Left cardiac atrium (tissue), 4 donors: ENCODE results near the gene KPNA5. TPM values are rescaled to one million over a fixed set of nuclear protein-coding genes. Genes with fewer than 3 reads are reported as not detected.
"Not testable (repeated sequence)": the region's sequence is repeated elsewhere in the genome, so short reads cannot be mapped to it uniquely, and the experiment has no call there.

Experiments
- ATAC-seq, 2 donors: fragments of 200-7000 bp; cut with Tn5 transposase; one replicate each; pipeline ENCODE4 v1.9.1; 2020; ENCODE audit warnings: mild to moderate bottlenecking in 2 of 2, moderate library complexity in 2 of 2
- DNase-seq: peaks from one replicate; pipeline ENCODE4 v3.0.0-alpha.2; 2020
- intact Hi-C, 2 donors: fragments of 100-400 bp; cut with DNase I; formaldehyde crosslinking; loops; one replicate each; pipeline versions ENCODE4 v1.14.1 to v1.15.1; 2022 to 2023
- long read RNA-seq: library from polyadenylated mRNA; unstranded; transcript quantifications from one replicate; pipeline ENCODE4 v2.0.0, GENCODE V29; 2021
- total RNA-seq, 2 donors: library from RNA; stranded (reverse); fragmentation: NEBNext Ultra II Directional; extraction: Animal tissue kit (Norgen Biotek cat#: 25700); gene quantifications; one replicate each; pipeline ENCODE4 v1.2.1, GENCODE V29; 2021
- donor health status: DM: no; HTN: yes; CAD: no.
- donor health status: DM: no; HTN: yes; CAD: no; lungs with severe emphysema.
- donor health status: DM: yes; HTN: yes; CAD: no.
- donor health status: Dilated cardiomyopathy.

The KPNA5 gene
- 10 to 100 TPM in 1 of 2 donors, 1 to 10 TPM in 1; 9.1 to 12.8 TPM for total RNA-seq
- long read RNA-seq, full-length matches to known transcripts: 11 of 13 reads
- long read RNA-seq, partial matches to known transcripts: 1 of 13 reads
- long read RNA-seq, other reads (novel, unspliced or antisense): 1 of 13 reads

- ATAC-seq (peak; percentile 99), DNase-seq (peak; percentile 93)
- intact Hi-C loops: no loop called here
Observed at GRCh38 chr6:116680880-116681672, at the start of gene KPNA5. Gene KPNA5 (plus strand): TSS chr6:116681211. CDS start chr6:116681335, 124 bp downstream.

GRCh38 chr6:116631379-116631990 is 49.5 kb upstream of the KPNA5 start:
- DNase-seq (no peak), ATAC-seq (no peak)
- intact Hi-C loops: no loop called here

GRCh38 chr6:116633685-116634084 is 47.3 kb upstream of the KPNA5 start:
- intact Hi-C loops: no loop called here
- ATAC-seq (no peak), DNase-seq (no peak)

GRCh38 chr6:116648156-116648555 is 32.9 kb upstream of the KPNA5 start:
- intact Hi-C loops: no loop called here
- DNase-seq: no peak
- ATAC-seq: no peak

- ATAC-seq: no peak
- intact Hi-C loops: no loop called here
- no peak for DNase-seq
Observed at GRCh38 chr6:116649129-116649528, 31.9 kb upstream of the KPNA5 start.

GRCh38 chr6:116651916-116652315 is 29.1 kb upstream of the KPNA5 start:
- ATAC-seq: no peak
- intact Hi-C loops: loop anchor here in 1 of 2 donors (10.0 kb wide), 1 partner anchor 47 kb away; no protein-coding TSS in a partner anchor
- DNase-seq: no peak

- ATAC-seq: no peak
- no peak for DNase-seq
- intact Hi-C loops: no loop called here
Observed at GRCh38 chr6:116661594-116661993, 19.4 kb upstream of the KPNA5 start.

- intact Hi-C loops: no loop called here
- DNase-seq (no peak), ATAC-seq (no peak)
Observed at GRCh38 chr6:116662202-116662601, 18.8 kb upstream of the KPNA5 start.

GRCh38 chr6:116663308-116663707 is 17.7 kb upstream of the KPNA5 start:
- no peak for ATAC-seq
- intact Hi-C loops: no loop called here
- no peak for DNase-seq

GRCh38 chr6:116664169-116664568 is 16.8 kb upstream of the KPNA5 start:
- DNase-seq, ATAC-seq, intact Hi-C loops: not testable (repeated sequence)

- DNase-seq: no peak
- ATAC-seq: no peak
- intact Hi-C loops: no loop called here
Observed at GRCh38 chr6:116665464-116665863, 15.5 kb upstream of the KPNA5 start.

- intact Hi-C loops: no loop called here
- no peak for DNase-seq
- ATAC-seq: no peak
Observed at GRCh38 chr6:116666869-116667268, 14.1 kb upstream of the KPNA5 start.

- intact Hi-C loops: no loop called here
- no peak for ATAC-seq
- DNase-seq: no peak
Observed at GRCh38 chr6:116667623-116668022, 13.4 kb upstream of the KPNA5 start.

GRCh38 chr6:116672306-116672705 is 8.7 kb upstream of the KPNA5 start:
- DNase-seq (no peak), ATAC-seq (no peak)
- intact Hi-C loops: no loop called here

- intact Hi-C loops: no loop called here
- no peak for DNase-seq
- no peak for ATAC-seq
Observed at GRCh38 chr6:116676021-116676420, 5.0 kb upstream of the KPNA5 start.

- ATAC-seq (no peak), DNase-seq (no peak)
- intact Hi-C loops: no loop called here
Observed at GRCh38 chr6:116682334-116682712, 1.3 kb downstream of the KPNA5 start.

- intact Hi-C loops: no loop called here
- ATAC-seq: no peak
- DNase-seq: no peak
Observed at GRCh38 chr6:116685437-116685993, 4.5 kb downstream of the KPNA5 start.

GRCh38 chr6:116686475-116687101 is 5.6 kb downstream of the KPNA5 start:
- DNase-seq, ATAC-seq, intact Hi-C loops: not testable (repeated sequence)

- ATAC-seq: no peak
- intact Hi-C loops: no loop called here
- no peak for DNase-seq
Observed at GRCh38 chr6:116691154-116691553, 10.1 kb downstream of the KPNA5 start.

GRCh38 chr6:116692873-116693272 is 11.9 kb downstream of the KPNA5 start:
- intact Hi-C loops, DNase-seq, ATAC-seq: not testable (repeated sequence)
